Effector memory CD8-positive, alpha-beta T cell (primary cell): ENCODE data around the gene MNT.

Source experiments
- ATAC-seq: fragments of 150-1000 bp; cut with Tn5 transposase; replicated peaks from 2 replicates; pipeline ENCODE4 v1.10.0; 2021; ENCODE audit warnings: mild to moderate bottlenecking, moderate library complexity
- DNase-seq, 3 experiments: peaks; one replicate each; pipeline ENCODE4 v3.0.0; 2021
- H3K27ac Mint-ChIP-seq, 2 donors: one replicate each; pipeline ENCODE4 v1.8.0; 2022; ENCODE audit warnings: mild to moderate bottlenecking in 2 of 2, mixed read lengths in 2 of 2, moderate library complexity in 2 of 2
- H3K27me3 Mint-ChIP-seq, 2 donors: one replicate each; pipeline ENCODE4 v1.8.0; 2022; ENCODE audit warnings: mixed read lengths in 2 of 2
- H3K36me3 Mint-ChIP-seq: one replicate; pipeline ENCODE4 v1.8.0; 2022; ENCODE audit warnings: mild to moderate bottlenecking, moderate library complexity, mixed read lengths; ENCODE audit not compliant: insufficient read depth
- H3K4me1 Mint-ChIP-seq, 2 donors: one replicate each; pipeline ENCODE4 v1.8.0; 2022; ENCODE audit warnings: low read depth in 2 of 2, mixed read lengths in 2 of 2
- H3K4me3 Mint-ChIP-seq, 2 donors: one replicate each; pipeline ENCODE4 v1.8.0; 2022; ENCODE audit warnings: mild to moderate bottlenecking in 2 of 2, mixed read lengths in 2 of 2, moderate library complexity in 2 of 2
- H3K9me3 Mint-ChIP-seq, 2 donors: one replicate each; pipeline ENCODE4 v1.8.0; 2022; ENCODE audit warnings: mixed read lengths in 2 of 2

MNT gene

DNA sequence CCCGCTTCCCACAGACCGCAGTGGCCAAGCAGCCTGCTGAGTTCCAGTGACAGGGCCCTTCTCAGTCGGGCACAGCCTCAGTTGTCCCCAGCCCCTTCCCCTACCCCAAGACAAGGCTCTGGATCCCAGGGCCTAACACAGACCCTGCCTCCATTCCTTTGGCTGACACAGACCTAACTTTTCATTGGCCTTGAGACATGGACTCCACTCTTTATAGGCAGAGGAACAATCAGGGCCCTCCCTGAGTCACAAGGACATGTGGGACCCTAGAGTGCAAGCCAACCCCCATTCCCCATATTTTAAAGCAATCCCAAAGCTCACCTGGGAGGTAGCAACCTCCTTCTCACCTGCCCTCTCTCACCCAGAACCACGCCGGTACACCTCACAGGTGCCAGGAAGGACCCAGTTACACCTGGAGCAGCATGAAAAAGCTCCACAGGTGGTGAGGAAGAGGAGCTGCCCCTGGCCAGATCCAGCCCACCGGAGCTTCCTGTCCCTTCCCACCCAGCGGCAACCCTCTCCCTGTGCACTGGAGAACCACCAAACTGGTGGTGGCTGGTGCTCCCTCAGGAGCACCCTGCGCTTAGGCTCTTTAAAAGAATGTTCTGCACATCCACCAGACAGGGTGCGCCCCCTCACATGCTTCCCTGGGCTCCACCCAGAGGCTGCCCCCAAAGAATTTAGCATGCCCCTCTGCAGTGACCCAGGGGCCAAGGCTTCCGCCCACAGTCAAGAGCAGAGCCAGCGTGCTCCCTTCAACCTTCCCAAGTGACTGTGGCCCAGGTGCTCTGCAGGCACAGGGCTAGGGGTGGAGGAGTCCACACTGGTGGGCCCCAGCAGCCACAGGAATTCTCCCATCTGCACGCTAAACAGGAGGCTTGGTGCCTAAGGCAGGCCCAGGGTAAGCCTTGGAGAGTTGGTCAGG, 3.4 kb downstream of the MNT start:
- DNase-seq (no peak), ATAC-seq (no peak)
- peaks cover 83% of the 10 kb centered on the region for H3K36me3 Mint-ChIP-seq
- peak overlapping the region; percentile 90 to 98 for H3K4me3 Mint-ChIP-seq
- peaks cover 46 to 49% of the 10 kb centered on the region in 2 donors for H3K4me1 Mint-ChIP-seq
- no peaks in the 10 kb centered on the region for H3K27me3 Mint-ChIP-seq
- no peaks in the 10 kb centered on the region for H3K9me3 Mint-ChIP-seq
- peak overlapping the region in 1 of 2 donors; percentile 76 for H3K27ac Mint-ChIP-seq

DNA sequence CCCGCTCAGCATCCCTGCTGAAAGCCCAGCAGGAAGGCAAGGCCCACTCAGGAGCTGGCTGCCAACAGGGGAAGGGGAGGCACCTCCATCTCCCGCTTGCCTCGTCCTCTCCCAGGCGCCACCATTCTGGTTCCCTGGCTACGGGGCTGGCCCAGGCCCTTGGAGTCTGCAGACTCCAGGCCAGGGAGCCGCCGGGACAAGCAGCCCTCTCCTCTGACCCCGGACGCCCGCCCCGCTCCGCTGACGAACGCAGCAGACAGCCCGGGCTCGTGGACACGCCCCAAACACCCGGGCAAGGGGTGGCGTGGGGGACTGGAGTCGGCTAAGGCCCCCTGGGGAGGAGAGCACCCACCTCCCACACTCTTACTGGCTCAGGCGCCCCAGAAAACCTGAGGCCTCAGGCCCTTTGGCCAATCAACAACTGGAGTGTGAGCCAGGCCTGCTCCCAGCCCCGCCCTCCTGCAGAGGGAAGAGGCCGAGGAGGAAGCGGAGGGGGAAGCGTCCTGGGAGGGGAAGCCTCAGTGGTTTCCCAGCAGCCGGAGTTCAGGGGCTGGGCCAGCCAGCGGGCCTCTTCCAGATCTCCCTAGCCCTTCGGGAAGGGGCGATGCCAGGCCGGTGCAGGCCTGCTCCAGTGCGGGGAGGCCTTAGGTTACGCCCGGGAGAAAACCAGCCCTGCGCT, 4.2 kb downstream of the MNT start:
- H3K27ac Mint-ChIP-seq: peak overlapping the region; percentile 76 to 80
- H3K36me3 Mint-ChIP-seq: peaks cover 85% of the 10 kb centered on the region
- ATAC-seq (no peak), DNase-seq (peak in 2 of 3 experiments; percentile 31 to 38)
- no peaks in the 10 kb centered on the region for H3K9me3 Mint-ChIP-seq
- peak overlapping the region; percentile 90 to 98 for H3K4me3 Mint-ChIP-seq
- H3K4me1 Mint-ChIP-seq: peaks cover 50 to 52% of the 10 kb centered on the region in 2 donors
- H3K27me3 Mint-ChIP-seq: no peaks in the 10 kb centered on the region

DNA sequence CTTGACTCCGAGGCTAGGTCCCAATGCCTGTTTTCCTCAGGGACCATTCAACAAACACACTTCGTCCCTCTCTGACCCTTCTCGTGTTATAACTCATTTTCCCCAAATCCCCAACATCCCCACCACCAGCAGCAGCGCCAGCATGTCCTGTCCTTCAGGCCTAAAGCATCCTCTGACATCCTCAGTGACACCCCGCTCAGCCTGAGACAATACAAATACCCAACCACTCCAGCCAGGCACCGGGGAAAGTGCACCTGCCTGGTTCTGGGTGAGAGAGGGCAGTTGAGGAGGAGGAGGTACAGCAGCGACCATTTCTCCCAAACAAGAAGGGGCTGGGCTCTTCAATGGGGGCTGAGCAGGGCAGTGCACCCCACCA, 4.7 kb downstream of the MNT start:
- H3K9me3 Mint-ChIP-seq: no peaks in the 10 kb centered on the region
- H3K27ac Mint-ChIP-seq: peak overlapping the region; percentile 76 to 80
- H3K4me3 Mint-ChIP-seq: peak overlapping the region; percentile 33 to 98
- peaks cover 82% of the 10 kb centered on the region for H3K36me3 Mint-ChIP-seq
- no peak for ATAC-seq
- H3K27me3 Mint-ChIP-seq: no peaks in the 10 kb centered on the region
- no peak for DNase-seq
- peaks cover 50 to 55% of the 10 kb centered on the region in 2 donors for H3K4me1 Mint-ChIP-seq

DNA sequence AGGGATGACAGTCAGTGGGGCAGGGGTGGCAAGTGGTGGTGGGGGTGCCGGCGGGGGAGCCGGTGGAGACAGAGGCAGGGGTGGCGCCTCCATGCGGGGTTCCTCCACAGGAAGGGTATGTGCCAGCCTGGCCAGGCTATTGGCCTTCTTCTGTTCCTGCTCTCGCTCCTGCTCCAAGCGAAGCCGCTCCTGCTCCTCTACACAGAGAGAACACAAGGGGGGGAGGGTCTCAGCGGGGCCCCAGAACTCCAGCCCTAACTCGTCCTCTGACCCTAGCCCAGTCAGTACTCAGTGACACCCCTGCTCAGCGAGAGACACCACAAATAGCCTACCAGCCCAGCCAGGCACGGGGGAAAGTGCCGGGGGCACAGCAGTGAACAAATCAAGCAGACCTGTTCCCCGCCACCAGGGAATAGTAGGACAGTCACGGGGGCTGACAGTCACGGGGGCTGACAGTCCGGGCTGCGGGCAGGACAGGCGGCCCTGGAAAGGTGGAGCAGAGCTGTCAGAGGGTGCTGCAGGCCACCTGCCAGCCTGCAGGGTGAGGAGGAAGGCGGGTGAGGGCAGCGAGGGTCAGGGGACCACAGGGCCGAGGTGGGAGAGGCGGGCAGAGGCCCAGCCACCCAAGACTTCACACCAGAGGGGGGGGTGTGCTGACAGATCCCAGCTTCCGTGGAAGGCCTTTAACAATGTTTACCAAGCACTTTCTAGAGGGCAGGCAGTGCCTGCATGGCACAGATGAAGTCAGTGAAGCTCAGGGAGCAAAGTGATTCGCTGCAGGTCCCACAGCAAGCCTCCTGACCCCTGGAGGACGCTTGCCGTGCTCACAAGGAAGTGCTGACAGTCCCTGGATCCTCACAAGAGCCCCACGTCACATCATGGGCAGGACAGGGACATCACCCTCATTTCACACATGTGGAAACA, 5.3 kb downstream of the MNT start:
- H3K27me3 Mint-ChIP-seq: no peaks in the 10 kb centered on the region
- peak overlapping the region; percentile 76 to 80 for H3K27ac Mint-ChIP-seq
- H3K4me3 Mint-ChIP-seq: peak overlapping the region; percentile 33 to 98
- peaks cover 75% of the 10 kb centered on the region for H3K36me3 Mint-ChIP-seq
- H3K9me3 Mint-ChIP-seq: no peaks in the 10 kb centered on the region
- peaks cover 50 to 57% of the 10 kb centered on the region in 2 donors for H3K4me1 Mint-ChIP-seq
- DNase-seq (no peak), ATAC-seq (no peak)

DNA sequence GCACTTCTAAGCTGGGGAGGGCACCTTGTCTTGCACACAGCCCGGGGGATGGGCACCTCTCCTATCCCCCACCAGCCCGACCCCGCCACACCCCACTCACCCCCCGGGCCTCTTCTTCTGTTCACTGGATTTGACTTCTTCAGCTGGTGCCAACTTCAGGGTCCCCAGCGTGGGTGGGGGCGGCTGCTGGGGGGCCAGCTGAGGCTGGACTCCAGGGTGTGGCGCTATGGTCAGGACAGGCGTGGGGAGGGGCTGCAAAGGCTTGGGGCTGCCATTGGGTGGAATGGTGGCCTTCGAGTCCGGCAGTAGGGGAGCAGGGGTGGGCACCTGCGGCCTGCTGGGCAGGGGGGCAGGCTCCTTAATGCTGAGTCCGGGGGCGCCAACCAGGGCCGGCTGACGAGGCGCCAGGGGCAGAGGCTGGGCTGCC, 6.1 kb downstream of the MNT start:
- Mint-ChIP-seq H3K4me3 (peak overlapping the region; percentile 22 to 90), H3K9me3 (no peaks in the 10 kb centered on the region), H3K27ac (peak overlapping the region in 1 of 2 donors; percentile 76), H3K36me3 (peaks cover 73% of the 10 kb centered on the region), H3K27me3 (no peaks in the 10 kb centered on the region), H3K4me1 (peaks cover 45 to 56% of the 10 kb centered on the region in 2 donors)
- DNase-seq (no peak), ATAC-seq (no peak)

DNA sequence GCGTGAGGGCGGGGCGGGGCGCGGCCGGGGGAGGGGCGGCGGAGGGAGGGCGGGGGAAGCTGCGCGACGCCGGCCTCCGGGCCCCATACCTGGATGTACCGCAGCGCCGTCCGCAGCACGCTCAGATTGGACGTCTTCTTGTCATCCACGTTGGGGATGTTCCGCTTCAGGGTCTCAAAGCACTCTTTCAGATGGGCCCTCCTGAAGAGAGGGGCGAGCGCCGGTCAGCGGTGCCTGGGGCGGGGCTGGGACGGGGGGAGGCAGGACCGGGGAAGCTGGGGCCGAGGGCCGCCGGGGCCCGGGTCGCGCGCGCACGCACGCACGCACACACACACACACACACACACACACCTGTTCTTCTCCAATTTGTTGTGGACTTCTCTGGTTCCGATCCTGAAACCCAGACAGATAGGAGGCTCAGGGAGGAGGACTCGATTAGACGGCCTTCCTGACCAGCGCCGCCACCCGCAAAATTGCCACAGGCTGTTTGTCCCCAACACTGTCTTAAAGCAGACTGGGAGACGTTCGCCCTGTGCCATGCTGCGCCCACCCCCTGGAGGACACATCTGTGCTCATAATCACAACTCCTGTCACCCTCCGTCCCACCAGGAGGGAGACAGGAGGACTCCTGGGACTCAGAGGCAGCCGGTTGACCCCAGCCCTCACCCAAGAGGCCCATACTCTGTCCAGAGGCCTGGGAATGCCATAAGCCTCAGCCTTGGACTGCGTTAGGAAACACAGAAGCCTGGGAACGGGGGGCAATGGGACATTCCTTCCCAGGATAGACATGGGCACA, 6.7 kb downstream of the MNT start:
- peaks cover 43 to 56% of the 10 kb centered on the region in 2 donors for H3K4me1 Mint-ChIP-seq
- ATAC-seq: no peak
- H3K9me3 Mint-ChIP-seq: no peaks in the 10 kb centered on the region

DNA sequence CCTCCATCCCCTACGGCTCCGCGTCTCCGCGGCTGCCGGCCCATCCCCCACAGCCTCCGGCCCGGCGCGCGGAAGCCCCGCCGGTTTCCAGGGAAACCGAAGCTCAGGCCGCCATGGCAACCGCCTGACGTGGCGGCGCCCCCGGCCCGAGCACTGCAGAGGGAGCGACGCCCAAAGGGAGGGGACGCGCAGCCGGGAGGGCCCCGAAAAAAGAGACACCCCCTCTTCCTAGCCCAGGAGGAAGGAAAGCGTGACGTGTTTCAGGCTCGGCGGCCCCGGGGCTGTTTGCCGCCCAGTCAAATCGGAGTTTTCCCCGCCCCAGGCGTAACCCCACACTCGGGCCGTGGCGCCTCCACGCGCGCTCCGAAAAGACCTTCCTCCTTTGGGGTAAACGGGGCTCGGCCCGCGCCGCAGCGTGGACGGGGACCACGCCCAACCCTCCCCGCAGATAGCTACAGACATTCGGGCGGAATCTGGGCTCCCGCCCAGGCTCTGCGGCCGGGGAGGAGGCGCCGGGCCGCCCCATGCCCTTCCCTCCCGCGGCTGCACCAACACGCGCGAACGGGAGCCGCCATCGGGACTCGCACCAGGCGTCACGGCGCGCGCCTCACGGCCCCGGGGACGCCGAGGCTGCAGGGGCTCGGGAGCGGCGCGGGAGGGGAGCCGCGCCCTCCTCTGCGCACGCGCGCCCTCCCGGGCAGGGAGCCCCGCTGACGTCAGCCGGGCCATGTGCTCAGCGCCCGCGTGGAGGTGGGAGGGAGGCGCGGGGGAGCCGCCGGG, 7.5 kb downstream of the MNT start:
- ATAC-seq (peak; percentile 54), DNase-seq (peak; percentile 86 to 87 (median 86))
- H3K27me3 Mint-ChIP-seq: no peaks in the 10 kb centered on the region
- peaks cover 68% of the 10 kb centered on the region for H3K36me3 Mint-ChIP-seq
- H3K4me1 Mint-ChIP-seq: peaks cover 42 to 51% of the 10 kb centered on the region in 2 donors
- peak overlapping the region; percentile 97 to 98 for H3K27ac Mint-ChIP-seq
- no peaks in the 10 kb centered on the region for H3K9me3 Mint-ChIP-seq
- peak overlapping the region; percentile 90 to 91 for H3K4me3 Mint-ChIP-seq

More for the DNA sequence above, 6.7 kb downstream of the MNT start:
- no peaks in the 10 kb centered on the region for H3K27me3 Mint-ChIP-seq
- DNase-seq: peak in 1 of 3 experiments; percentile 19
- H3K27ac Mint-ChIP-seq: peak overlapping the region in 1 of 2 donors; percentile 76
- H3K4me3 Mint-ChIP-seq: peak overlapping the region; percentile 90 to 91
- H3K36me3 Mint-ChIP-seq: peaks cover 68% of the 10 kb centered on the region

DNA sequence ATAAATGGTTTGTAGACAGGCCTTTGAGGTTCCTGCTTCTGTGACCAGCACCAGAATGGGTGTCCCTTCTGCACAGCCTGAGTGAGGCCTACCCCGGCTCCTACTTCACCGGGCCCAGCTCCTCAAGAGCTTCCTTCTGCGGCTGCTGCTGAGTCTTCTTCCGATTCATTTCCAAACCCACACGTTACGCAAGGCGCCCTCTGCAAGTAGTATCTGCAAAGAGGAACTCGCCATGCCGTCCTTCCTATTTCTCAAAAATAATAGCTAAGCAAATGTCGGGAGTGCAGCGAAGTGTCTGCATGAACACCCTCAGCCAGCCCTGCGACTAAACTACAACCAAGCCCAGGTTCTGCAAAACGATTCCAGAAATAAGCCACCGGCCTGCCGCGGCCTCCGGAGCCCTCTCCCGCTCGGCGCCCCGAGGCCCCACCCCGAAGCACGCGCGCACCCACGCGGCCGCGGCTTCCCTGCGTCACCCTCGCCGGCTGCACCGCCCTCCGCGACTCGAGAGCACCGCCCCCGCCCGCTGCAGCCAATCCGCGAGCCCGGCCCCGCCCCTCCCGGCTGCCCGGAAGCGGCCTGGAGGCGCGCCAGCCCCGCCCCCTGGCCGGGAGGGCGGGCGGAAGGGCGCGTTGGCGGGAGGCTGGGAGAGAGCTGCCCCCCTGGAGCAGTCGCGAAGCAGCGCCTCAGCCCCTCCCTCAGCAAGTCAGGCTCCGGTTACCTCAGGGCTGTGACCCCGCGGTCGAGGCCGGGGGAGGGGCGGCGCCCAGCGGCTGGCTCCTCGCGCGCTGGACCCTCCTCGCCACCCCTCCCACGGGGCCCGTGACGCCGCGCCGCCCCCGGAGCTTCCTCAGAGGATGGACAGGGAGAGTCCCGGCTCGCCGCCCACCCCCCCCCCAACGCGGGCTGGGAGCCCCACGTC, 8.3 kb downstream of the MNT start:
- Mint-ChIP-seq H3K27ac (peak overlapping the region; percentile 97 to 98), H3K4me1 (peaks cover 42 to 44% of the 10 kb centered on the region in 2 donors), H3K9me3 (no peaks in the 10 kb centered on the region), H3K36me3 (peaks cover 64% of the 10 kb centered on the region), H3K27me3 (no peaks in the 10 kb centered on the region), H3K4me3 (peak overlapping the region; percentile 90 to 91)
- ATAC-seq: peak; percentile 61
- DNase-seq: peak; percentile 97 to 99 (median 98)

DNA sequence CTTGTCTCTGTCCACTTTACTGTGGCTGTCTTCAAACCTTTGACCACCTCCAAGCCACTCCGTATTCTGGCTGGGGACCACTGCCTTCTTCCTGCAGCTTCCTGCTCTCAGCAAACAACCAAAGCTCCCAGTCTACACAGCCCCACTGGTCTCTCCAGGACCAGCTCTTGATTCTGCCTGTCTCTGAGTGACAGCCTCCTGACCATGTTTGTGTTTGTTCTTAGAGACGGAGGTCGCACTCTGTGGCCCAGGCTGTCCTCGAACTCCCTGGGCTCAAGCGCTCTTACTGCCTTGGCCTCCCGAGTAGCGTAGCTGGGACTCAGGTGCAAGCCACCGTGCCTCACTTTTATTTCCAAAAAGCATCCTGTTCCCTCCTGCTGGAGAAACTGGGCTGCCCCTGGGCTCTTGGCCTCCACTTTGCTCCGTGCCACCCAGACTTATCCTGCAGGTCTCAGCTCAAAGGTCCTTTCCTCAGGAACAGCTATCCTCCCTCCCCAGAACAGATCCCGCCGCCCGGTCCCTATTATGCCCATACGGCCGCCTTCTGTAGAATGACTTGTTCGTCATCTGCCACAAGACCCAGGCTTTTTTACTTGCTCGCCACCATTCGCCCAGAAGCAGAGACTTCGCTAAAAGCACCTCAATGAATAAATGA, 9.1 kb downstream of the MNT start:
- peaks cover 71% of the 10 kb centered on the region for H3K36me3 Mint-ChIP-seq
- peak overlapping the region; percentile 89 to 91 for H3K4me3 Mint-ChIP-seq
- H3K27me3 Mint-ChIP-seq: no peaks in the 10 kb centered on the region
- peaks cover 37 to 40% of the 10 kb centered on the region in 2 donors for H3K4me1 Mint-ChIP-seq
- ATAC-seq: no peak
- H3K27ac Mint-ChIP-seq: peak overlapping the region; percentile 97 to 98
- H3K9me3 Mint-ChIP-seq: no peaks in the 10 kb centered on the region
- DNase-seq: no peak

DNA sequence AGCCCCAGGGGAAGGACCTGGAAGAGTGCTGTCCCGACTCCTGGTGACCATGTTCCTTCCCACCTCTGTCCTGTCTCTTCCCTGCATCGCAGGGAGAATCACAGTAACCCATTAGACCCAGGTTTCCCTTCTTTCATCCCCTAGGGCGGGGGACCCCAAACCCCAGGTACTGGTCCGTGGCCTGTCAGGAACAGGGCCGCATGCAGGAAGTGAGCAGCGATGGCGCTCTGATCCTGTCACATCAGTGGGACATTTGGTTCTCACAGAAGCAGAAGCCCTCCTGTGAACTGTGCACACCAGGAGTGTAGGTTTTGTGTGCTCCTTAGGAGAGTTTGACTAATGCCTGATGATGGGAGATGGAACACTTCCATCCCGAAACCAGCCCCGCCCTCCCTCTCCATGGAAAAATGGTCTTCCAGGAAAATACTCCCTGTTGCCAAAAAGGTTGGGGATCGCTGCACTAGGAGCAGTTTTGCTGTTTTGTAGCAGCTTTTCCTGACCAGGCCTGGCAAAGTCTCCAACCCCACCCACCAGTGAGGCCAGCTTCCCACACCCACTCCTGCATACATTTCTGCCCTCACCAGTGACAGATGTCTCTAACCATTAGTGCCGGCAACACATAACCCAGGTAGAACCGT, 10.5 kb downstream of the MNT start:
- ATAC-seq (no peak), DNase-seq (no peak)
- Mint-ChIP-seq H3K27me3 (no peaks in the 10 kb centered on the region), H3K4me3 (no peak overlapping the region), H3K9me3 (no peaks in the 10 kb centered on the region), H3K27ac (peak overlapping the region; percentile 97 to 98), H3K36me3 (peaks cover 71% of the 10 kb centered on the region), H3K4me1 (peaks cover 28 to 33% of the 10 kb centered on the region in 2 donors)
